IMR-90 (cell line): ENCODE data around the gene TRIM44. TPM values are rescaled to one million over a fixed set of nuclear protein-coding genes. Genes with fewer than 3 reads are reported as not detected.

Experiments
- ATAC-seq: fragments of 200-7000 bp; cut with Tn5 transposase; 2 replicates; pipeline ENCODE4 v1.9.1; 2020; ENCODE audit warnings: low read depth, mild to moderate bottlenecking, moderate library complexity
- BruUV-seq: library from RNA; stranded (reverse); fragments of 400-500 nt; replicated peaks from 2 replicates; lab custom pipeline; 2021; lab: Mats Ljungman, UMichigan
- CTCF ChIA-PET: fragments of 300-600 bp; formaldehyde crosslinking; extraction: SDS; loops from one replicate; lab custom pipeline; 2021; ENCODE audit warnings: antibody characterized with exemption; lab: Yijun Ruan, JAX
- POLR2A ChIA-PET: fragments of 300-600 bp; sonication (Branson Sonifier 250); formaldehyde crosslinking; loops from one replicate; lab custom pipeline; 2022; ENCODE audit warnings: antibody characterized with exemption; ENCODE audit not compliant: unreplicated experiment; lab: Charles Lee
- DNase-seq: peaks from one replicate; pipeline ENCODE4 v3.0.0; 2013
- H2AFZ ChIP-seq: replicated peaks from 2 replicates; pipeline ENCODE3; 2013; ENCODE audit warnings: low read length, mild to moderate bottlenecking; ENCODE audit not compliant: poor library complexity
- H2AK5ac ChIP-seq: 2 replicates; pipeline ENCODE4 v1.6.1; 2013; ENCODE audit warnings: low read depth, low read length, inconsistent platforms
- H2AK9ac ChIP-seq: replicated peaks from 2 replicates; pipeline ENCODE3; 2013; ENCODE audit warnings: mild to moderate bottlenecking, low read depth, low read length, moderate library complexity; ENCODE audit not compliant: poor library complexity
- H2BK120ac ChIP-seq: 2 replicates; pipeline ENCODE4 v1.6.1; 2013; ENCODE audit warnings: low read depth, low read length, inconsistent platforms
- H2BK15ac ChIP-seq: 3 replicates; pipeline ENCODE4 v1.6.1; 2013; ENCODE audit warnings: low read depth, low read length, inconsistent platforms
- H2BK20ac ChIP-seq: 2 replicates; pipeline ENCODE4 v1.6.1; 2013; ENCODE audit warnings: low read depth, mild to moderate bottlenecking, inconsistent platforms, low read length, moderate library complexity
- H2BK5ac ChIP-seq: 2 replicates; pipeline ENCODE4 v1.6.1; 2013; ENCODE audit warnings: mild to moderate bottlenecking, low read depth, low read length, inconsistent platforms; ENCODE audit not compliant: poor library complexity, severe bottlenecking
- H3K14ac ChIP-seq: replicated peaks from 2 replicates; pipeline ENCODE4 v1.6.1; 2013; ENCODE audit warnings: low read depth, low read length, inconsistent platforms
- H3K18ac ChIP-seq: 2 replicates; pipeline ENCODE4 v1.6.1; 2013; ENCODE audit warnings: low read depth, low read length, control low read depth
- H3K23ac ChIP-seq: 2 replicates; pipeline ENCODE4 v1.6.1; 2013; ENCODE audit warnings: low read depth, low read length, inconsistent platforms
- H3K27ac ChIP-seq: 2 replicates; pipeline ENCODE4 v1.5.1; 2013; ENCODE audit warnings: mild to moderate bottlenecking, control low read depth, low read length; ENCODE audit not compliant: insufficient read depth
- H3K27me3 ChIP-seq: 2 replicates; pipeline ENCODE4 v1.6.1; 2013; ENCODE audit warnings: low read length; ENCODE audit not compliant: control insufficient read depth, insufficient read depth
- H3K36me3 ChIP-seq: 2 replicates; pipeline ENCODE4 v1.6.1; 2013; ENCODE audit warnings: low read length, mixed read lengths; ENCODE audit not compliant: control insufficient read depth, insufficient read depth
- H3K4ac ChIP-seq: 2 replicates; pipeline ENCODE4 v1.6.1; 2013; ENCODE audit warnings: low read depth, low read length, inconsistent platforms
- H3K4me1 ChIP-seq: 2 replicates; pipeline ENCODE4 v1.6.1; 2013; ENCODE audit warnings: low read length, mixed read lengths; ENCODE audit not compliant: control insufficient read depth, insufficient read depth
- H3K4me2 ChIP-seq: 2 replicates; pipeline ENCODE4 v1.6.1; 2013; ENCODE audit warnings: low read depth, mild to moderate bottlenecking, control low read depth, low read length, moderate library complexity
- H3K4me3 ChIP-seq: 2 replicates; pipeline ENCODE4 v1.5.1; 2013; ENCODE audit warnings: low read depth, mild to moderate bottlenecking, control low read depth, low read length, moderate library complexity; ENCODE audit not compliant: insufficient read depth
- H3K56ac ChIP-seq: 2 replicates; pipeline ENCODE4 v1.6.1; 2013; ENCODE audit warnings: low read length, inconsistent platforms; ENCODE audit not compliant: insufficient read depth; ENCODE audit errors: extremely low read depth
- H3K79me1 ChIP-seq, 2 experiments: 2 replicates each; pipeline ENCODE4 v1.6.1; 2013; ENCODE audit warnings: low read length in 2 of 2, inconsistent platforms in 1 of 2, low read depth in 1 of 2
- H3K9ac ChIP-seq: 2 replicates; pipeline ENCODE4 v1.6.1; 2013; ENCODE audit warnings: low read depth, low read length, control low read depth
- H3K9me1 ChIP-seq: 2 replicates; pipeline ENCODE4 v1.6.1; 2013; ENCODE audit warnings: low read length, inconsistent platforms; ENCODE audit not compliant: insufficient read depth
- H3K9me3 ChIP-seq: 2 replicates; pipeline ENCODE4 v1.6.1; 2013; ENCODE audit warnings: low read length; ENCODE audit not compliant: control insufficient read depth, insufficient read depth
- H4K20me1 ChIP-seq: 2 replicates; pipeline ENCODE4 v1.6.1; 2013; ENCODE audit warnings: low read length, inconsistent platforms; ENCODE audit not compliant: insufficient read depth
- H4K5ac ChIP-seq: 2 replicates; pipeline ENCODE4 v1.6.1; 2013; ENCODE audit warnings: mild to moderate bottlenecking, low read depth, low read length, control low read depth
- H4K8ac ChIP-seq, 2 experiments: 2 replicates each; pipeline ENCODE4 v1.6.1; 2013; ENCODE audit warnings: low read depth in 2 of 2, low read length in 2 of 2, control low read depth in 1 of 2, inconsistent platforms in 1 of 2
- H4K91ac ChIP-seq: 2 replicates; pipeline ENCODE4 v1.6.1; 2013; ENCODE audit warnings: low read depth, low read length, inconsistent platforms; ENCODE audit not compliant: insufficient read depth
- BHLHE40 ChIP-seq: fragments of 150-350 bp; IDR thresholded peaks from 2 replicates; pipeline ENCODE4 v1.6.1; 2016; ENCODE audit warnings: mild to moderate bottlenecking, low read depth, low read length
- CEBPB ChIP-seq: IDR thresholded peaks from 2 replicates; pipeline ENCODE4 v1.6.1; 2012; ENCODE audit warnings: low read depth, low read length, improper control_type of control experiment
- FOS ChIP-seq: fragments of 150-350 bp; IDR thresholded peaks from 2 replicates; pipeline ENCODE4 v1.6.1; 2016; ENCODE audit warnings: low read depth, low read length
- MAFK ChIP-seq: IDR thresholded peaks from 2 replicates; pipeline ENCODE4 v1.6.1; 2012; ENCODE audit warnings: low read depth, low read length, improper control_type of control experiment
- MAZ ChIP-seq: IDR thresholded peaks from 2 replicates; pipeline ENCODE4 v1.6.1; 2012; ENCODE audit warnings: low read depth, mild to moderate bottlenecking, low read length, improper control_type of control experiment, moderate library complexity, borderline replicate concordance
- MXI1 ChIP-seq: IDR thresholded peaks from 2 replicates; pipeline ENCODE4 v1.6.1; 2012; ENCODE audit warnings: low read depth, mild to moderate bottlenecking, low read length, moderate library complexity, borderline replicate concordance
- NFE2L2 ChIP-seq: fragments of 150-350 bp; IDR thresholded peaks from 2 replicates; pipeline ENCODE4 v1.6.1; 2016; ENCODE audit warnings: low read depth, mild to moderate bottlenecking, low read length
- POLR2A ChIP-seq: IDR thresholded peaks from 2 replicates; pipeline ENCODE4 v1.6.1; 2012; ENCODE audit warnings: mild to moderate bottlenecking, low read depth, low read length
- RAD21 ChIP-seq: IDR thresholded peaks from 2 replicates; pipeline ENCODE4 v1.6.1; 2012; ENCODE audit warnings: low read length, improper control_type of control experiment
- RFX5 ChIP-seq: IDR thresholded peaks from 2 replicates; pipeline ENCODE4 v1.8.0; 2012; ENCODE audit warnings: low read depth, mild to moderate bottlenecking, low read length, moderate library complexity
- SMC3 ChIP-seq: fragments of 150-350 bp; IDR thresholded peaks from 2 replicates; pipeline ENCODE4 v1.6.1; 2016; ENCODE audit warnings: low read depth, mild to moderate bottlenecking, antibody characterized with exemption, low read length, moderate library complexity
- USF2 ChIP-seq: fragments of 150-350 bp; IDR thresholded peaks from 2 replicates; pipeline ENCODE4 v1.6.1; 2017; ENCODE audit warnings: mild to moderate bottlenecking, antibody characterized with exemption, low read length, low read depth
- WGBS, 2 experiments: methylation state at CpG; one replicate each; pipeline versions ENCODE4 v1.1.5 to v1.1.7; 2013; ENCODE audit warnings: missing lambda C conversion rate in 2 of 2; ENCODE audit not compliant: insufficient read length in 1 of 2; ENCODE audit errors: extremely low coverage in 2 of 2; 5-methylcytosine and 5-hydroxymethylcytosine counted together
- dilution Hi-C: fragments of 300-500 bp; cut with HindIII; formaldehyde crosslinking; loops from one replicate; pipeline ENCODE4 v1.14.3; 2018; ENCODE audit warnings: low sequenced_read_pairs; ENCODE audit not compliant: unreplicated experiment
- in situ Hi-C: fragments of 300-500 bp; cut with MboI; formaldehyde crosslinking; loops from 3 replicates; pipeline ENCODE4 v1.14.3; 2019; ENCODE audit warnings: low sequenced_read_pairs, inconsistent platforms, mixed read lengths
- intact Hi-C: fragments of 100-400 bp; cut with micrococcal nuclease; formaldehyde crosslinking; loops from 2 replicates; pipeline ENCODE4 v1.10.0; 2022
- polyA plus RNA-seq, 3 experiments: library from polyadenylated mRNA; depleted of rRNA; stranded (reverse); fragments of >200 nt; gene quantifications; 2 replicates each; pipeline ENCODE4 v1.2.3, GENCODE V29; 2012; ENCODE audit warnings: low replicate concordance in 1 of 3
- total RNA-seq: library from RNA; depleted of rRNA; stranded (reverse); fragments of >200 nt; gene quantifications from 2 replicates; pipeline ENCODE4 v1.2.3, GENCODE V29; 2012

TRIM44 gene
- total and polyA plus RNA-seq, 2 of the 4 experiments (the other 2 are of a cell fraction): 50.7 to 104 TPM

DNA sequence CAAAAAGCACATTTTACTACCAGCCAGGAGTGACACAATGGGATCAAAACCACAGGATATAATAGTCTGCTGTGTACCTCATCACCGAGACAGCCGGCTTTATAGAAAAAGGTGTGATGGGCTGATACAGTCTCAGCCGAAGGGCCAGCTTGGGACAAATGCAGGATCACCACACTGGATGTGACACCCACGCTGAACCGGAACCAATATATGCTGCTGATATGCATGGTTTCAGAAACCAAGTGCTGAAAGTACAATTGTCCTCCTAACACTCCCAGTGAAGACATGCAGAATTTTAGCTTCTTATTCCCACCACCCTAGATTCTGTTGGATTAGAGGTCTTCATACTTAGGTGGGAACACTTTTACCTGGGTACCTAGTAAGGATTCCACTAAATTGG, 184.3 kb downstream of the TRIM44 start:
- Histone ChIP-seq H2AK5ac (no peak overlapping the region), H4K91ac (no peak overlapping the region), H3K79me1 (no peaks in the 10 kb centered on the region), H2BK15ac (no peak overlapping the region), H3K4me2 (no peak overlapping the region), H4K8ac (no peak overlapping the region), H3K27me3 (peaks cover 39% of the 10 kb centered on the region), H3K27ac (no peak overlapping the region), H4K20me1 (no peaks in the 10 kb centered on the region), H3K9me3 (no peaks in the 10 kb centered on the region), H2AK9ac (no peak overlapping the region), H3K36me3 (no peaks in the 10 kb centered on the region), H3K18ac (no peak overlapping the region), H2AFZ (no peak overlapping the region), H3K56ac (no peak overlapping the region), H3K4me3 (no peak overlapping the region), H3K4ac (no peak overlapping the region), H3K23ac (no peak overlapping the region), H2BK20ac (no peak overlapping the region), H3K4me1 (no peaks in the 10 kb centered on the region), H2BK120ac (no peak overlapping the region), H3K9me1 (no peaks in the 10 kb centered on the region), H3K9ac (no peak overlapping the region), H3K14ac (no peak overlapping the region), H4K5ac (no peak overlapping the region), H2BK5ac (no peak overlapping the region)
- no CpG with 5 or more reads among the region's 5 CpGs for WGBS, 2 experiments
- intact Hi-C loops: loop anchor here (5.0 kb wide), 1 partner anchor 75 kb away; no protein-coding TSS in a partner anchor
- dilution Hi-C loops: no loop called here
- ChIA-PET CTCF (no interaction called here), POLR2A (no interaction called here)
- in situ Hi-C loops: no loop called here
- no TSS peak for BruUV-seq
- TF ChIP-seq USF2 (no peak), POLR2A (no peak), MAFK (no peak), NFE2L2 (no peak), CEBPB (no peak), MXI1 (no peak), SMC3 (no peak), BHLHE40 (no peak), RAD21 (no peak), FOS (no peak), MAZ (no peak), RFX5 (no peak)
- ATAC-seq: no peak
- no peak for DNase-seq
